MM.1S (cell line): ENCODE results near the gene SCT.

Experiments
- DNase-seq: peaks from one replicate; pipeline ENCODE4 v3.0.0-alpha.2; 2015
- H2AFZ ChIP-seq: fragments of 300-600 bp; sonication (generic); 2 replicates; pipeline ENCODE4 v1.6.0; 2016; ENCODE audit warnings: antibody characterized with exemption, low read length
- H3F3A ChIP-seq: fragments of 300-600 bp; sonication (generic); 2 replicates; pipeline ENCODE4 v1.6.1; 2016; ENCODE audit warnings: mild to moderate bottlenecking, antibody characterized with exemption, low read length, moderate library complexity, mixed read lengths; ENCODE audit not compliant: insufficient read depth
- H3K27ac ChIP-seq: fragments of 300-600 bp; sonication (generic); 2 replicates; pipeline ENCODE4 v1.5.1; 2016; ENCODE audit warnings: mild to moderate bottlenecking, low read length
- H3K27me3 ChIP-seq: fragments of 300-600 bp; sonication (generic); replicated peaks from 2 replicates; pipeline ENCODE4 v1.6.0; 2016; ENCODE audit warnings: low read length; ENCODE audit not compliant: insufficient read depth
- H3K36me3 ChIP-seq: fragments of 300-600 bp; sonication (generic); replicated peaks from 2 replicates; pipeline ENCODE4 v1.6.1; 2016; ENCODE audit warnings: mild to moderate bottlenecking, low read length, mixed read lengths; ENCODE audit not compliant: insufficient read depth
- H3K4me1 ChIP-seq: fragments of 300-600 bp; sonication (generic); 2 replicates; pipeline ENCODE4 v1.6.1; 2016; ENCODE audit warnings: low read length, mixed read lengths
- H3K4me2 ChIP-seq: fragments of 300-600 bp; sonication (generic); 2 replicates; pipeline ENCODE4 v1.6.0; 2016; ENCODE audit warnings: low read depth, low read length
- H3K4me3 ChIP-seq: fragments of 300-600 bp; sonication (generic); 2 replicates; pipeline ENCODE4 v1.5.1; 2016; ENCODE audit warnings: low read length, mixed read lengths
- H3K79me2 ChIP-seq: fragments of 300-600 bp; sonication (generic); 2 replicates; pipeline ENCODE4 v1.6.1; 2016; ENCODE audit warnings: mixed run types, low read length, mixed read lengths
- H3K9ac ChIP-seq: fragments of 300-600 bp; sonication (generic); 2 replicates; pipeline ENCODE4 v1.6.1; 2016; ENCODE audit warnings: low read length, mixed read lengths
- H3K9me2 ChIP-seq: fragments of 300-600 bp; sonication (generic); replicated peaks from 2 replicates; pipeline ENCODE4 v1.6.1; 2016; ENCODE audit warnings: mild to moderate bottlenecking, low read length, mixed read lengths; ENCODE audit not compliant: insufficient read depth
- H3K9me3 ChIP-seq: fragments of 300-600 bp; sonication (generic); replicated peaks from 2 replicates; pipeline ENCODE4 v1.6.1; 2016; ENCODE audit warnings: mild to moderate bottlenecking, low read length, mixed read lengths; ENCODE audit not compliant: insufficient read depth
- H4K20me1 ChIP-seq: fragments of 300-600 bp; sonication (generic); 2 replicates; pipeline ENCODE4 v1.6.1; 2016; ENCODE audit warnings: mild to moderate bottlenecking, low read length, moderate library complexity, mixed read lengths; ENCODE audit not compliant: insufficient read depth
- EZH2 ChIP-seq: fragments of 300-600 bp; sonication (generic); optimal IDR thresholded peaks from 2 replicates; pipeline ENCODE3; 2017; ENCODE audit warnings: low read depth, mild to moderate bottlenecking, antibody characterized with exemption, low read length, mixed read lengths
- EZH2phosphoT487 ChIP-seq: fragments of 300-600 bp; sonication (generic); IDR thresholded peaks from 2 replicates; pipeline ENCODE4 v1.6.1; 2018; ENCODE audit warnings: antibody characterized with exemption, low read length
- TF ChIP-seq, protein P1 (sequence below): fragments of 300-600 bp; sonication (generic); IDR thresholded peaks from 2 replicates; pipeline ENCODE4 v1.5.1; 2016; ENCODE audit warnings: antibody characterized with exemption, low read length, mixed read lengths

SCT gene

DNA sequence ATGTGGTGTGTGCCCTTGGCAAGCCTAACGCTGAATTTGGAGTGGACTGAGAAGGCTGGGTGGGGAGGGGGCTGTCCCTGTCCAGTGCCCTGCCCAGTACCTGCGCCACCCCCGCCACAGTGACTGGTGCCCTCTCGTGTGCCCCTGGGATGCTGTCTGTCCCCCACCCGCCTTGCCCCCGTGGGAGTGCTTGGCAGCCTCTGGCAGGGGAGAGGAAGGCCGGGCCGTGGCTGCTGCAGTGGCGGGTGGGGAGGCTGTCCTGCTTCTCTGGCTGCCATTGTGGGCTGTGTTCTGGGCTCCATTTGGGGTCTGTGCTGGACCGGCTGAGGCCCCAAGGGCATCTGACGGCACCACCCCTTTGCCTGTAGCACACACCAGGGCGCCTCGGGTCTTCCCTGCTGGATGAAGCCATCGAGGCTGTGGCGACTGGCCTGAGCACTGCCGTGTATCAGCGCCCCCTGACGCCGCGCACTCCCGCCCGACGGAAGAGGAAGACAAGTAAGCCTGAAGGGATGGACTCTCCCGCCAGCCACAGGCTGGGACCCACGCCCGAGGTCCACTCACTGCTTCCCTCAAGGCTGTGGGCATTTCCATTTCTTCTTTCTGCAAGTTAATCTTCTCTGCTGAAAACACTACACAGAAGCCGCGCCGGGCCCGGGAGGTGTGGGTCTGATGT is 28.8 kb downstream of the SCT start:
- Histone ChIP-seq H4K20me1 (no peaks in the 10 kb centered on the region), H3K36me3 (peaks cover 19% of the 10 kb centered on the region; the same call in 1 of the 2 replicates), H3K4me1 (no peaks in the 10 kb centered on the region), H3F3A (no peaks in the 10 kb centered on the region), H3K9me3 (no peaks in the 10 kb centered on the region), H3K9me2 (no peaks in the 10 kb centered on the region), H3K79me2 (peaks cover 59% of the 10 kb centered on the region), H2AFZ (no peak overlapping the region), H3K27ac (no peak overlapping the region), H3K4me3 (no peak overlapping the region), H3K27me3 (no peaks in the 10 kb centered on the region), H3K9ac (no peak overlapping the region), H3K4me2 (no peak overlapping the region)
- DNase-seq: no peak
- TF ChIP-seq EZH2phosphoT487 (no peak), EZH2 (no peak)
- TF ChIP-seq, protein P1, sequence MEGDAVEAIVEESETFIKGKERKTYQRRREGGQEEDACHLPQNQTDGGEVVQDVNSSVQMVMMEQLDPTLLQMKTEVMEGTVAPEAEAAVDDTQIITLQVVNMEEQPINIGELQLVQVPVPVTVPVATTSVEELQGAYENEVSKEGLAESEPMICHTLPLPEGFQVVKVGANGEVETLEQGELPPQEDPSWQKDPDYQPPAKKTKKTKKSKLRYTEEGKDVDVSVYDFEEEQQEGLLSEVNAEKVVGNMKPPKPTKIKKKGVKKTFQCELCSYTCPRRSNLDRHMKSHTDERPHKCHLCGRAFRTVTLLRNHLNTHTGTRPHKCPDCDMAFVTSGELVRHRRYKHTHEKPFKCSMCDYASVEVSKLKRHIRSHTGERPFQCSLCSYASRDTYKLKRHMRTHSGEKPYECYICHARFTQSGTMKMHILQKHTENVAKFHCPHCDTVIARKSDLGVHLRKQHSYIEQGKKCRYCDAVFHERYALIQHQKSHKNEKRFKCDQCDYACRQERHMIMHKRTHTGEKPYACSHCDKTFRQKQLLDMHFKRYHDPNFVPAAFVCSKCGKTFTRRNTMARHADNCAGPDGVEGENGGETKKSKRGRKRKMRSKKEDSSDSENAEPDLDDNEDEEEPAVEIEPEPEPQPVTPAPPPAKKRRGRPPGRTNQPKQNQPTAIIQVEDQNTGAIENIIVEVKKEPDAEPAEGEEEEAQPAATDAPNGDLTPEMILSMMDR: no peak

DNA sequence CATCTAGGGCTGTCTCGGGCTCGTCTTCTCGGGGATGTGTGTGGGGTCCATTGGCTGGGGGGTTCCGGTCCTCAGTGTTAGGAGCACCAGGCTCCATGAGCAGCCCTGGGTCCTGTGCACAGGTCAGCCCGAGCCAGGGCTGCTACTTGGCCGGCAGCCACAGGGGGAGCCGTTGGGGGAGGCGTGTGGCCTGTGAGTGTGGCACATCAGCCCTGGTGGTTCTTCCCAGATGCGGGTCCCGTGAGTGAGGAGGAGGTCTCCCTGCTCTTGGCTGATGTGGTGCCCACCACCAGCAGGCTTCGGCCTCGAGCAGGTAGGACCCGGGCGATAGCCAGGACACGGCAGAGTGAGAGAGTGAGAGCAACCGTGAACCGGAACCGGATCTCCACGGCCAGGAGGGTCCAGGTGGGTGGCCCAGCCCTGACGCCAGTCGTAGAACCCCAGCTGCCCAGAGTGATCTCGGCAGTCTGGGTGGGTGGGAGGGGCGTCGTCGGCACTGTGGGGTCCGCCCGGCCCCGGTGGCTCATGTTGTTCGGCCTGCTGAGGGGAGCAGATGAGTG is 29.7 kb downstream of the SCT start:
- Histone ChIP-seq H3K4me2 (no peak overlapping the region), H3K9me3 (no peaks in the 10 kb centered on the region), H3K4me3 (no peak overlapping the region), H4K20me1 (no peaks in the 10 kb centered on the region), H3K9ac (no peak overlapping the region), H2AFZ (no peak overlapping the region), H3K27me3 (no peaks in the 10 kb centered on the region), H3K9me2 (no peaks in the 10 kb centered on the region), H3K27ac (no peak overlapping the region), H3K79me2 (peaks cover 65% of the 10 kb centered on the region), H3F3A (no peaks in the 10 kb centered on the region), H3K36me3 (peaks cover 23% of the 10 kb centered on the region), H3K4me1 (no peaks in the 10 kb centered on the region)
- TF ChIP-seq EZH2phosphoT487: no peak
- TF ChIP-seq, protein P1: peak; percentile 18
- TF ChIP-seq EZH2: no peak
- DNase-seq: no peak

DNA sequence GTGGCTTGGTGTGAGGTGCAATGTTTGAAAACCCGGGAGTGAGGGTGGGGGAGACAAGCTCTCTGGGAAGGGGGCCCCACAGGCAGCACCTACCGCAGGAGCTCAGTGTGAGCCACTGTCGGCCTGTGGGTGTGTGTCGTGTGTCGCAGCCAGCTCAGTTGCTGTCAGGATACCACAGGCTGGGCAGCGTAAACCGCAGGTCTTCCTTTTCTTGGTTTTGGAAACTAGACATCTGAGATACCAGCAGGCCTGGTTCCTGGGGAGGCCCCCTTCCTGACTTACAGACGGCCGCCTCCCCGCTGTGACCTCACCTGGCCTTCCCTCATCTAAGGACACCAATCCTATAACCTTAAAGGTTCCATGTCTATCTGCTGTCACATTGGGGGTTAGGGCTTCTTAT is 30.6 kb downstream of the SCT start:
- Histone ChIP-seq H3K36me3 (peaks cover 22% of the 10 kb centered on the region), H3K4me3 (no peak overlapping the region), H2AFZ (no peak overlapping the region), H3K9me2 (no peaks in the 10 kb centered on the region), H4K20me1 (no peaks in the 10 kb centered on the region), H3K4me2 (no peak overlapping the region), H3K27me3 (no peaks in the 10 kb centered on the region), H3K79me2 (peaks cover 63% of the 10 kb centered on the region), H3F3A (no peaks in the 10 kb centered on the region), H3K27ac (no peak overlapping the region), H3K9ac (no peak overlapping the region), H3K9me3 (no peaks in the 10 kb centered on the region), H3K4me1 (no peaks in the 10 kb centered on the region)
- TF ChIP-seq, protein P1: no peak
- TF ChIP-seq EZH2phosphoT487 (no peak), EZH2 (no peak)
- no peak for DNase-seq
